Motor neuron (in vitro differentiated cells): ENCODE data around the gene CTSA. TPM values are rescaled to one million over a fixed set of nuclear protein-coding genes. Genes with fewer than 3 reads are reported as not detected.
"Not testable (repeated sequence)": the region's sequence is repeated elsewhere in the genome, so short reads cannot be mapped to it uniquely, and the experiment has no call there.

ENCODE experiments used
- ATAC-seq, 8 experiments: fragments of 200-7000 bp; cut with Tn5 transposase; replicated peaks in 6 of 8; 2 replicates each; pipeline ENCODE4 v1.8.0; 2021; ENCODE audit warnings: mild to moderate bottlenecking in 8 of 8, moderate library complexity in 8 of 8
- H3K27ac ChIP-seq, 2 donors: fragments of 250-450 bp; sonication (Bioruptor Pico); 2 replicates each; pipeline ENCODE4 v1.9.0; 2021; ENCODE audit warnings: antibody characterized with exemption in 2 of 2, mild to moderate bottlenecking in 2 of 2, moderate library complexity in 1 of 2
- H3K4me1 ChIP-seq, 2 donors: fragments of 250-450 bp; sonication (Bioruptor Pico); replicated peaks in 1 of 2; 2 replicates each; pipeline ENCODE4 v1.6.1; 2021; ENCODE audit warnings: antibody characterized with exemption in 2 of 2, mild to moderate bottlenecking in 2 of 2, moderate library complexity in 1 of 2
- H3K4me3 ChIP-seq, 5 donors: fragments of 250-450 bp; sonication (Bioruptor Pico); 2 replicates each; pipeline ENCODE4 v1.9.0; 2021; ENCODE audit warnings: antibody characterized with exemption in 5 of 5, mild to moderate bottlenecking in 5 of 5, moderate library complexity in 4 of 5
- whole genome bisulfite sequencing, 10 experiments: fragments of 450-650 bp; shearing (Covaris generic); methylation state at CpG; one replicate each; pipeline ENCODE4 v1.0.0; 2022; 5-methylcytosine and 5-hydroxymethylcytosine counted together
- in situ Hi-C, 9 experiments: fragments of 400-800 bp; cut with MboI; loops; one replicate each; pipeline ENCODE4 v1.15.0; 2021; ENCODE audit warnings: low sequenced_read_pairs in 9 of 9, low pct_unique_long_range_greater_than_20kb in 2 of 9; ENCODE audit not compliant: unreplicated experiment in 9 of 9
- total RNA-seq, 8 experiments: library from RNA; unstranded; fragments of 300-600 nt; gene quantifications; 2 replicates each; pipeline versions ENCODE4 v1.2.3 to v1.2.4, GENCODE V29; 2022

Gene CTSA
- total RNA-seq, 8 experiments from 2014 or later = 16.0 to 395 (median 55.2) TPM

DNA sequence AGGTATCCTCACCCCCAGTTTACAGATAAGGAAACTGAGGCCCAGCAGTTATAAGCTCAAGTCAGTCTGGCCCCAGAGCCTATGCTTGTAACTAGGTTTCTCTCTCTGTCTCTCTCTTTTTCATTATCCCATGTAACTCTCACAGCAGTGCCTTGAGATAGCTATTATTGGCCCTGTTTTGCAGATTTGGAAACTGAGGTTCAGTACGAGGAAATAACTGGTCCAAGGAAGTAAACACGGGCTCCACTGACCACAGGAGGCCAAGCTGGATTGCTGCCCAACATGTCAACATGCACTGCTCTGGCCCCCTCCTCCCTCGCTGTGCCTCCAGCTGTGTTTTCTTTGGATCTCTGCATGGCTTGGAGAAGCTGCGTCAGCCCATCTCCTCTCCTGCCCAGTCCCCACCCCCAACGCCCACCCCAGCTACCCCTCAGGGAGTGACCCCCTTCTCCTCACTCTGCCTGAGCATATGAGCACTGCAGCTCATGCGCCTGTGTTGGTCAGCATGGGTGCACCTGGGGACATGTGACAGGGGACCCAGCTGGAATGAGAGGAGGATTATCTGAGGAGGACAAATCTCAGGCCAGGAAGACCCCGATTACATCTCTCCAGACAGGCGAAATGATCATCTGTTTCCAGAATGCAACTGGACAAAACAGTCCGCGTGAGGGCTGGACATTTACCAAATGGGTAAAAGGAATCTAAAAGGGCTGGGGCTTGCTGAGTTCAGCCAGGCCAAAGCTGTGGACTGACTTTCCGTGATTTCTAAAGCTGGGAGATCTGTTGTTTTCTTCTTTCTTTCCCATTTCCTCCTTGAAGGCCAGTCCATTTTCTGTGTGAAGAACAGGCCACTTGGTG lies 28.6 kb downstream of the CTSA start:
- in situ Hi-C loops = no loop called here
- Histone ChIP-seq H3K4me3 (no peak overlapping the region), H3K27ac (no peak overlapping the region), H3K4me1 (no peaks in the 10 kb centered on the region)
- peak in 5 of 8 experiments; percentile 21 to 82 (median 36) for ATAC-seq
- 0 to 83% (median 60%) methylated on average over 1 to 4 of the region's 11 CpGs; no CpG with 5 or more reads in 1 of the 10 experiments for WGBS, 10 experiments

DNA sequence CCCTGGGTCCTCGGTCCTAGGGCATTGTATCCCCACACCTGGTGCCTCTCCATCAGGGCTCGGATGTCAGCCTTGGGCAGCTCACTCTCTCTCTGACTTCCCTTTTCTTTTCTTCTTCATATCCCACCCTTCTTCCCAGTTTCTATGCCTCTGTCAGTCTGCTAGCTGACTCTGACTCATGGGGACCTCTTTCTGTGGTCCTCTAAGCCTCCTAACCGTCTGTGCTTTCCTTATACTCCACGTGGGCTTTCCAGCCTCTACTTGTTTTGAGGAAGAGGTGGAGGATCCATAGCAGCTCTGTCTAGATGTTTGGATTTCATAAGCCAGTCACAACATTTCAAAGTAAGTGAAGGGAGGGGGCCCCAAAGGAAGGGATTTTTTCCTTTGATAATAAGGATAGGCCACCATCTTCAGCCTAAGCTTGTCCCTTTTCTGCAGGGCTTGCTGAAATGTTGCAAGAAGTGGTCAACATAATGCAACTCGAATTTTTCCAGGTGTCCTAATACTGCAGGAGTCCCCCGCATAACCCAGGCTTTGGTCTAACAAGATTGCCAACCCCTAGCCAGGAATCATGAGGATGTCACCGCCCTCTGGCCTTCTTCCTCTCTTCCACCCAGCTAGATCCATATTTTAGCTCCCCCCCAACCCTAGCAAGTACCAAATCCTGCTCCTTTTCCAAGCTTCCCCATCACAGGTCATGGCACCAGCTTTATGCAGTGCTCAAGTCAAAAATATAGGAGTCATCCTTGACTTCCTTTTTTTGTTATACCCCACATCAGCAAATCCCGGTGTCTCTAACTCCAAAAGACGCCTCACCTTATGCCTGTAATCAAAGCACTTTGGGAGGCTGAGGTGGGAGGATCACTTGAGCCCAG lies 29.6 kb downstream of the CTSA start:
- H3K27ac ChIP-seq = no peak overlapping the region
- no peak for ATAC-seq
- H3K4me1 ChIP-seq = no peaks in the 10 kb centered on the region
- WGBS, 10 experiments = 40 to 77% (median 69%) methylated on average over 1 to 7 of the region's 9 CpGs; no CpG with 5 or more reads in 1 of the 10 experiments
- no peak overlapping the region for H3K4me3 ChIP-seq
- in situ Hi-C loops = no loop called here

DNA sequence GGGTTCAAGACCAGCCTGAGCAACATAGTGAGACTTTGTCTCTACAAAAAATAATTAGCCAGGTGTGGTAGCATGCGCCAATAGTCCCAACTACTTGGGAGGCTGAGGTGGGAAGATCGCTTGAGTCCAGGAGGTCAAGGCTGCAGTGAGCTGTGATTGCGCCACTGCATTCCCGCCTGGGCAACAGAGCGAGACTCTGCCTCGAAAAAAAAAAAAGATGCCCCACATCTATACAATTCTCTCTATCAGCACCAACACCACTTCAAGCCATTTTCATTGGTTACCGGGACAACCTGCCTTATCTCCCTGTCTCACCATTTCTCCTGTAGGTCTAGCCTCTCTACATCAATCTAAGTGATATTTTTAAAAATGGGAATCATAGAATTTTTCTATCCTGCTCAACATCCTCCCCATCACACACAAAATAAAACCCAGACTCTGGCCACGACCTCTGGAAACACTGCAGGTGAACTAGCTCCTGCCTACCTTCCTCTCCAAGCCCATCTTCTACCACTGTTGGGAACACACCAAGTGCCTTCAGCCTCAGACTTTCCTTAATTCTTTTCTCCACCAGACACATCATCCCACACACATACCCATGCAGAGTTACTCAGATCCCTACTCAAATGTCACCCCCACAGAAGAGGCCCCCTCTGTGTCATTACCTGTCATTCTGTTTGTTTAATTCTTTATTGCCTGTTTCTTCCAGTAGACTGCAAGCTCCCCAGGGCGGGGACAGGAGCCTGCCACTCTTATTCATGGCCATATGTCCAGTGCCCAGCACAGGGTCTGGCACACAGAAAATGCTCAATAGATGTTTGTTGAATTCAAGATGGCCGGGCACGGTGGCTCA lies 30.4 kb downstream of the CTSA start:
- H3K4me1 ChIP-seq = no peaks in the 10 kb centered on the region
- ATAC-seq = no peak
- H3K4me3 ChIP-seq = no peak overlapping the region
- 0 to 100% (median 85%) methylated on average over 1 to 9 of the region's 11 CpGs; no CpG with 5 or more reads in 2 of the 10 experiments for WGBS, 10 experiments
- no peak overlapping the region for H3K27ac ChIP-seq
- in situ Hi-C loops = no loop called here

- Histone ChIP-seq H3K4me1 (no peaks in the 10 kb centered on the region), H3K27ac (no peak overlapping the region), H3K4me3 (no peak overlapping the region)
- WGBS, 10 experiments = 0 to 100% (median 50%) methylated on average over 1 to 12 of the region's 21 CpGs; no CpG with 5 or more reads in 1 of the 10 experiments
- in situ Hi-C loops = no loop called here
- ATAC-seq = peak in 4 of 8 experiments; percentile 21 to 78 (median 68)
Observed at GRCh38 chr20:45924391-45925261, 33.5 kb downstream of the CTSA start.

DNA sequence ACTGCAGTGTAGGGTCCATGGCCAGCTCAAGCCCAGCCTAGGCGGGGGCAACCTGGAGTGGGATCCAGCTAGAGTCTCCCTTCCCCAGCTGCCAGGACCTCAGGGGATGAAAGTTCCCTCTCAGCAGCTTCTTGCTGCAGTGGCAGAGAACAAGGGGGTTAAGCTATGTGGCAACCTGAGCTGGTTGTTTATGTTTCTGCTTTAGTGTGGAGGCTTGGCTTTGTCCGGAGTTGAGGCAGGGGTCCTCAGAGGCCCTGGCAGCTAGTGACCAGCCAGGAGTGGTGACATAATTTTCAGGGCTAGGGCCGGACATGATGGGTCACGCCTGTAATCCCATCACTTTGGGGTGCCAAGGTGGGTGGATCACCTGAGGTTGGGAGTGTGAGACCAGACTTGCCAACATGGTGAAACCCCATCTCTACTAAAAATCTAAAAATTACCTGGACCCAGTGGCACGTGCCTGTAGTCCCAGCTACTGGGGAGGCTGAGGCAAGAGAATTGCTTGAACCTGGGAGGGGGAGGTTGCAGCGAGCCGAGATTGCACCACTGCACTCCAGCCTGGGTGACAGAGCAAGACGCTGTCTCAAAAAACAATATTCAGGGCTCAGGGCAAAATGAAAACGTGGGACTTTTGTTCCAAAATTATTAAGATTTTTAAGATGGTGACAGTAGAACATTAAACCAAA lies 34.8 kb downstream of the CTSA start:
- in situ Hi-C loops = no loop called here
- Histone ChIP-seq H3K4me1 (no peaks in the 10 kb centered on the region), H3K4me3 (no peak overlapping the region), H3K27ac (no peak overlapping the region)
- 50 to 97% (median 64%) methylated on average over 1 to 7 of the region's 9 CpGs; no CpG with 5 or more reads in 2 of the 10 experiments for WGBS, 10 experiments
- no peak for ATAC-seq

GRCh38 chr20:45926731-45927070 lies 35.6 kb downstream of the CTSA start:
- in situ Hi-C loops = no loop called here
- no peak for ATAC-seq
- WGBS, 10 experiments = 83 to 100% methylated on average over 1 of the region's 2 CpGs; no CpG with 5 or more reads in 8 of the 10 experiments
- H3K27ac ChIP-seq = no peak overlapping the region
- no peak overlapping the region for H3K4me3 ChIP-seq
- no peaks in the 10 kb centered on the region for H3K4me1 ChIP-seq

- no peak for ATAC-seq
- H3K27ac ChIP-seq = no peak overlapping the region
Observed at GRCh38 chr20:45927071-45927878, 36.1 kb downstream of the CTSA start.

GRCh38 chr20:45931680-45932079 lies 40.5 kb downstream of the CTSA start:
- H3K4me1 ChIP-seq, ATAC-seq, H3K4me3 ChIP-seq, in situ Hi-C loops, H3K27ac ChIP-seq: not testable (repeated sequence)
- WGBS, 10 experiments = 75 to 100% (median 93%) methylated on average over 1 to 8 of the region's 17 CpGs; no CpG with 5 or more reads in 3 of the 10 experiments

More at GRCh38 chr20:45927071-45927878, 36.1 kb downstream of the CTSA start:
- in situ Hi-C loops = no loop called here
- no peak overlapping the region for H3K4me3 ChIP-seq
- H3K4me1 ChIP-seq = no peaks in the 10 kb centered on the region
- WGBS, 10 experiments = 35 to 100% (median 90%) methylated on average over 1 to 10 of the region's 14 CpGs

DNA sequence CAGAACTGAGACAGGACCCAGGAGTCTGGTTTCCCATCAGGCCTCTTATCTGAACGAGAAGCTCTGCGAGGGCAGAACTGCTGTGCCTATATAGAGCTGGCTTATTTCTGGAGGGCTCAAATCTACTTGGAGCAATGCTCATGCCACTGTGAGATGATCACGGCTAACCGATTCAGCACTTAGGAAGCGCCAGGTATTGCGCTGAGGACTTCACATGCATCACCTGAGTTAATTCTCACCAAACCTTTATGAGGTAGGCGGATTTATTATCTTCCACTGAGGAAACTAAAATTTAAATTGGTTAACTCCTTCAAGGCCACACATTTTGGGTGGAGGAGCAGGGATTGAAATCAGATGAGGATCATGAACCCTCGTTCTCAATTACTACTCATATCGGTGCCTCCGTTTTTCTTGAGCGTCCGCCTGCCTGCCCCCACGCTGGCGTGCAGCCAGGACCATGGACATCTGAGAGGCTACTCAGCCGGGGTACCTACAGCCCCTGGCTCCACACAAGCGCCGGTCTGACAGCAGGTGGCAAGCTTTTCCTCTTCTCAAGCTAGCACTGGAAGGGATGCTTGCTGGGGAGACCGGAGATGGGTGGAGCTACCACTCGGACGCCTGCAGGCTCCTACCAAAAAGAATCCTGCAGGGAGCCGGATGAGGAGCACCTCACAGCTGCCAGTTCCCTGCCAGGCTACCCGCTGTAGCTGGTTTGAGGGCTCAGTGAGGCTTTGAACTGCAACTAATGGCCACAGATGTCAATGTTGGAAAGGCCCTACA lies 42.3 kb downstream of the CTSA start:
- in situ Hi-C loops = no loop called here
- H3K4me1 ChIP-seq = peaks cover 5 to 9% of the 10 kb centered on the region in 2 donors
- H3K4me3 ChIP-seq = peak overlapping the region; percentile 72 to 95 (median 86)
- 0 to 100% (median 33%) methylated on average over 1 to 12 of the region's 22 CpGs; no CpG with 5 or more reads in 3 of the 10 experiments for WGBS, 10 experiments
- H3K27ac ChIP-seq = peak overlapping the region; percentile 99 to 100
- peak; percentile 14 to 54 (median 44) for ATAC-seq

DNA sequence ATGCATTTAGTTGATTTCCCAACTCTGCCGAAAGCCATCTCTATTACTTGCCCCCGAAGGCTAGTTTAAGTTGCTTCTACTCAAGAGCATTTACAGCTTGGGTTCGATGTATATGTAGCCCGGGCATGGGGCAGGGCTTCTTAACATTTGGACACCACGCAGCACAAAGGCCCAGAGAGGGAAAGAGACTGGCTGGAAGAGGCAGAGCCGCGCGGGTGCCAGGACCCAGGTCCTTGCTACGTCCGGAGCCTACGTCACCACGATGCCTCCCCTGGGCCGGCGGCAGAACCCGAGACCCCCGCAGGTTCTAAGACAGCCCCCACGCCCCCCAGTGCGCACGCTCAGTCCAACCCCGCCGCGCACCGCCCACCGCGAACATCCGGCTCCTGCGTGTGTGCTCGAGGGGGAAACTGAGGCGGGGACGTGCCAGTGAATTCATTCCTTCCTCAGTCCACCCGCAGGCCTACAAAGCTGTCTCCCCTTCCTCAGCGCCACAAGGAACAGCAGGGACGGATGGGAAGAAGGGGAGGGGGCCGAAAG lies 43.0 kb downstream of the CTSA start:
- in situ Hi-C loops = no loop called here
- H3K4me1 ChIP-seq = peaks cover 5 to 9% of the 10 kb centered on the region in 2 donors
- H3K4me3 ChIP-seq = peak overlapping the region; percentile 72 to 95 (median 86)
- H3K27ac ChIP-seq = peak overlapping the region; percentile 99 to 100
- 0% methylated on average over 1 to 8 of the region's 34 CpGs; no CpG with 5 or more reads in 7 of the 10 experiments for WGBS, 10 experiments
- ATAC-seq = peak; percentile 14 to 58 (median 46)
